Loucy (cell line): ENCODE results near the gene AMN.

Source experiments
- H2AFZ ChIP-seq: fragments of 200-600 bp; sonication (generic); 2 replicates; pipeline ENCODE4 v1.6.0; 2016; ENCODE audit warnings: antibody characterized with exemption, mild to moderate bottlenecking, low read length, moderate library complexity
- H3F3A ChIP-seq: fragments of 200-600 bp; 2 replicates; pipeline ENCODE4 v1.6.0; 2016; ENCODE audit warnings: antibody characterized with exemption, low read depth, mild to moderate bottlenecking
- H3K27me3 ChIP-seq: fragments of 200-600 bp; sonication (generic); 2 replicates; pipeline ENCODE4 v1.6.1; 2014; ENCODE audit warnings: low read length, mild to moderate bottlenecking; ENCODE audit not compliant: insufficient read depth, poor library complexity, severe bottlenecking
- H3K36me3 ChIP-seq: fragments of 200-600 bp; sonication (generic); 2 replicates; pipeline ENCODE4 v1.6.1; 2016; ENCODE audit warnings: low read length; ENCODE audit not compliant: insufficient read depth
- H3K4me1 ChIP-seq: fragments of 200-600 bp; sonication (generic); 2 replicates; pipeline ENCODE4 v1.5.1; 2014; ENCODE audit warnings: low read length, mild to moderate bottlenecking; ENCODE audit not compliant: insufficient read depth, poor library complexity, severe bottlenecking
- H3K4me2 ChIP-seq: fragments of 200-600 bp; sonication (generic); 2 replicates; pipeline ENCODE4 v1.6.0; 2014; ENCODE audit warnings: antibody characterized with exemption, low read length, low read depth, mild to moderate bottlenecking; ENCODE audit not compliant: poor library complexity, severe bottlenecking
- H3K4me3 ChIP-seq: fragments of 200-600 bp; sonication (generic); 2 replicates; pipeline ENCODE4 v1.5.1; 2014; ENCODE audit warnings: low read length, mild to moderate bottlenecking, mixed read lengths; ENCODE audit not compliant: poor library complexity, severe bottlenecking
- H3K79me2 ChIP-seq: fragments of 200-600 bp; sonication (generic); 2 replicates; pipeline ENCODE4 v1.6.1; 2014; ENCODE audit warnings: low read length; ENCODE audit not compliant: insufficient read depth
- H3K9ac ChIP-seq: fragments of 200-600 bp; sonication (generic); 2 replicates; pipeline ENCODE4 v1.6.0; 2014; ENCODE audit warnings: mild to moderate bottlenecking, low read depth, low read length, moderate library complexity; ENCODE audit not compliant: poor library complexity, severe bottlenecking
- H3K9me2 ChIP-seq: fragments of 200-600 bp; sonication (generic); replicated peaks from 2 replicates; pipeline ENCODE4 v1.6.1; 2016; ENCODE audit warnings: low read depth, low read length, mixed read lengths
- H3K9me3 ChIP-seq: fragments of 200-600 bp; sonication (generic); 2 replicates; pipeline ENCODE4 v1.6.1; 2014; ENCODE audit warnings: mild to moderate bottlenecking, antibody characterized with exemption, low read length, low read depth; ENCODE audit not compliant: insufficient read depth
- H4K20me1 ChIP-seq: fragments of 200-600 bp; sonication (generic); 2 replicates; pipeline ENCODE4 v1.6.0; 2014; ENCODE audit warnings: antibody characterized with exemption, low read length, mild to moderate bottlenecking; ENCODE audit not compliant: insufficient read depth, poor library complexity, severe bottlenecking
- EZH2phosphoT487 ChIP-seq: fragments of 200-600 bp; IDR thresholded peaks from 2 replicates; pipeline ENCODE4 v1.6.1; 2018; ENCODE audit warnings: antibody characterized with exemption, mild to moderate bottlenecking, moderate library complexity, borderline replicate concordance
- TF ChIP-seq, protein P1 (sequence below): fragments of 200-600 bp; sonication (generic); conservative IDR thresholded peaks from 2 replicates; pipeline ENCODE4 v1.5.1; 2014; ENCODE audit warnings: mild to moderate bottlenecking, antibody characterized with exemption, low read length

Gene AMN

DNA sequence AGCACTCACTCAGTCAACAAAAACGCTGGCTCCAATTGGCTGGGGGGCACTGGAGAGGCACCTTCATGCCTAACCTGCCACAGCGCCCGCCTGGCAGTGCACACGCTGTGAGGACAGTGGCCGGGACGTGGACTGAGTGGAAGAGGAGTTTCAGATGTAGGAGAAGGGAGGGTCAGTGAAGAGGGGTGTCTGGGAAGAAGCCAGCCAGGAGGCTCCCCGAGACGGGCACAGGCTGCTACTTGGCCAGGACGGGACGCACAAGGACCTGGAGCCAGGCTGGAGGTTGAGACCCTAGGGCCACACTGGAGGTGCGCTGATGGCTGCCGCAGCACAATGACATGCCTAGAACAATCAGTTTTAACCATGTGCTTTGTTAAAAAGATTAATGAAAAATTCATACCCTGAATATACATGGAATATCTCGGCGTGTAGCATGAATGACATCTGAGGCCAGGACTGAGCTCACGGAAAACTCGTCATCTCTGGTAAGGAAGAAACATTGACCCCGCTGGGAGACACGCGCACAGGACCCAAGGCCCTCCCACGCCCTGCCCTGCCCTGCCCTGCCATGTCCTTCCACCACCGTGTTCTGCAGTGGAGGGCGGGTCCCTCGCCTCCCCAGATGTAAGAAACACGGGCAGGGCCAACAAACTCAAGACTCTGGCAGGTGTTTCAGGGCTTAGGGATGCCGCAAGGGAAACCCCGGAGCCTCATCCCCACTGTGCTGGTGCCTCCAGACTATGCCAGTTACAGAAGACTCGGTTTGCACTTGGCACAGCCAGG, 25.0 kb downstream of the AMN start:
- Histone ChIP-seq H2AFZ (no peak overlapping the region), H3K4me3 (no peak overlapping the region), H3K36me3 (no peaks in the 10 kb centered on the region), H3K4me2 (no peak overlapping the region), H3K27me3 (no peaks in the 10 kb centered on the region), H3F3A (no peaks in the 10 kb centered on the region), H3K9ac (no peak overlapping the region), H4K20me1 (no peaks in the 10 kb centered on the region), H3K79me2 (no peaks in the 10 kb centered on the region), H3K9me2 (no peaks in the 10 kb centered on the region), H3K9me3 (no peaks in the 10 kb centered on the region), H3K4me1 (peaks cover 8% of the 10 kb centered on the region)
- TF ChIP-seq, protein P1, sequence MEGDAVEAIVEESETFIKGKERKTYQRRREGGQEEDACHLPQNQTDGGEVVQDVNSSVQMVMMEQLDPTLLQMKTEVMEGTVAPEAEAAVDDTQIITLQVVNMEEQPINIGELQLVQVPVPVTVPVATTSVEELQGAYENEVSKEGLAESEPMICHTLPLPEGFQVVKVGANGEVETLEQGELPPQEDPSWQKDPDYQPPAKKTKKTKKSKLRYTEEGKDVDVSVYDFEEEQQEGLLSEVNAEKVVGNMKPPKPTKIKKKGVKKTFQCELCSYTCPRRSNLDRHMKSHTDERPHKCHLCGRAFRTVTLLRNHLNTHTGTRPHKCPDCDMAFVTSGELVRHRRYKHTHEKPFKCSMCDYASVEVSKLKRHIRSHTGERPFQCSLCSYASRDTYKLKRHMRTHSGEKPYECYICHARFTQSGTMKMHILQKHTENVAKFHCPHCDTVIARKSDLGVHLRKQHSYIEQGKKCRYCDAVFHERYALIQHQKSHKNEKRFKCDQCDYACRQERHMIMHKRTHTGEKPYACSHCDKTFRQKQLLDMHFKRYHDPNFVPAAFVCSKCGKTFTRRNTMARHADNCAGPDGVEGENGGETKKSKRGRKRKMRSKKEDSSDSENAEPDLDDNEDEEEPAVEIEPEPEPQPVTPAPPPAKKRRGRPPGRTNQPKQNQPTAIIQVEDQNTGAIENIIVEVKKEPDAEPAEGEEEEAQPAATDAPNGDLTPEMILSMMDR, result no peak
- TF ChIP-seq EZH2phosphoT487, result no peak

DNA sequence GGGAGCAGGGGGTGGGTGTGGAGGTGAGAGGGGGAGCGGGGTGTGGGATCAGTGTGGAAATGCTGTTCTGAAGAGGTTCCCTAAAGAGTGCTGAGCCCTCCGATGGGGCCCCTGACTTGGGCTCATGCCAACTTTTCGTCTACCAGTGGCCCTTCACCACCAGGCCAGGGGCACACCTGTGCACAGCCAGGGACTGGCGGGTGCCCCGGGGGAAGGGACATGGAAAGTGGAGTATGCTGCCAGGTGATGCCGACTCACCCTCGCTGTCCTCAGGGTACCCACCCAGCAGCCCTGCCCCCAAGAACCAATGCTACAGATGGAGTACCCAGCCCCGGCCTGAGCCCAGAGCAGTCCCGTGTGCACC, 26.2 kb downstream of the AMN start:
- Histone ChIP-seq H4K20me1 (no peaks in the 10 kb centered on the region), H3K36me3 (no peaks in the 10 kb centered on the region), H3K4me1 (peaks cover 8% of the 10 kb centered on the region), H3K4me3 (no peak overlapping the region), H3K27me3 (no peaks in the 10 kb centered on the region), H3K9ac (no peak overlapping the region), H3K9me2 (no peaks in the 10 kb centered on the region), H2AFZ (peak overlapping the region; percentile 56; the same call in 1 of the 2 replicates), H3K4me2 (peak overlapping the region; percentile 28), H3K9me3 (no peaks in the 10 kb centered on the region), H3F3A (no peaks in the 10 kb centered on the region), H3K79me2 (no peaks in the 10 kb centered on the region)
- TF ChIP-seq EZH2phosphoT487, result no peak
- TF ChIP-seq, protein P1, result no peak

DNA sequence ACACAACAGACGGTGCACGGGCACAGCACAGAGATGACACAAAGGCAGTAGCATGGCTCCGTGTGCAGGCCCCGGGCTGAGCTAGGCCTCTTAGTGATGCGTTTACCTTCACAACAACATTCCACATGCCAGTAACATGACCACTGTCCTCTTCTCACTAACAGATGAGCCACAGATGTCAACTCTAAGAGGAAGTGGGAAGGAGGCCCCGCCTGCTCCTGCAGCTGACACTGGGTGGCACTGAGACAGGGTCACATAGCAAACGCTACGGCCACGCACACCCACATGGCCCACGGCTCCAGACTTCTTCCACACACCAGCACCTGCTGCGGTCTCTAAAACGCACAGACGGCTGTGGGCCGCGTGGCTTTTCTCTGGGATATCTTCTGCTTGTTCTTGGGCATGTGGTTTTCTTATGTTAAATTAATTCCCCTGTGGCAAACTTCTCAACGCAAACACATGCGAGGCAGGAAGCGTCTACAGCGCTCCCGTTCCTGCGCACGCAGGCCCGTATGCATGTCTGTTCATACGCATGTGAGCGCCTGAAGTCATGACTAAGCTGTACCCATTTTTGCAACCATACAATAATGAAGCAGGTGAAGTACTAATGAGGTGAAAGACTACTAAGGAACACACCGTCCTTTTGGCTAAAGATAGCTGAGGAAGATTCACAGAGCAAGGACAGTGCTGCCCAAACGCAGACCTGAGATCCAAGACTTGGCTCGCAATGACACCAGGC, 26.8 kb downstream of the AMN start:
- Histone ChIP-seq H4K20me1 (no peaks in the 10 kb centered on the region), H3K9me2 (no peaks in the 10 kb centered on the region), H3K79me2 (no peaks in the 10 kb centered on the region), H3K36me3 (no peaks in the 10 kb centered on the region), H3K9ac (no peak overlapping the region), H3K27me3 (no peaks in the 10 kb centered on the region), H3K9me3 (no peaks in the 10 kb centered on the region), H2AFZ (peak overlapping the region; percentile 56; the same call in 1 of the 2 replicates), H3K4me2 (peak overlapping the region; percentile 28), H3K4me1 (peaks cover 8% of the 10 kb centered on the region), H3F3A (no peaks in the 10 kb centered on the region), H3K4me3 (no peak overlapping the region)
- TF ChIP-seq EZH2phosphoT487, result no peak
